NT2/D1 (cell line): ENCODE results near the gene NR3C2.

Experiments
- SUZ12 ChIP-seq: IDR thresholded peaks from 2 replicates; pipeline ENCODE4 v1.6.1; 2011; ENCODE audit not compliant: insufficient read length, insufficient read depth; ENCODE audit errors: extremely low read depth
- YY1 ChIP-seq: IDR thresholded peaks from 2 replicates; pipeline ENCODE4 v1.6.1; 2011; ENCODE audit not compliant: insufficient read length, insufficient read depth
- ZNF274 ChIP-seq: IDR thresholded peaks from 2 replicates; pipeline ENCODE4 v1.6.1; 2011; ENCODE audit warnings: mild to moderate bottlenecking, low read depth, low read length

DNA sequence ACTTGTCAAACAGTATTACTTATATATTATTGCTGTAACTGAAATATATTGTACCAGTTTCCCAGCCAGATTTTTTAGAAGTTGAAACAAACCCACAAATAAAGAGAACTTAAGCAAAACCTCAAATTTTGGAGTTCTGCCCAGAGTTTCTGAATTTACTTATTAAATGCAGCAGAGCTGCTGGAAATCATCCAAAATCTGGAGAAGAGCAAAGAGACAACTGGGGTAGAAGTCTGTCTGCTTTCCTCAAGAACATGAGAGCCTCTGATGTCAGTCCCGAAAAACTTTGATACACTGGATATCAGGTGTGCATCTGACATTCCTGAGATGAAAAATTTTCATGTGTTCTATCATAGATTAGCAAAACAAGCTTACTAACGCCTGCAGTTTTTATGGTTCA lies 325.9 kb downstream of the NR3C2 start:
- TF ChIP-seq SUZ12 (no peak), ZNF274 (no peak), YY1 (no peak)
